OCI-M2 (cell line): ENCODE data around the gene TTC13.

ENCODE experiments used
- DNase-seq: peaks from one replicate; lab custom pipeline; 2025; ENCODE audit not compliant: unreplicated experiment; lab: John Stamatoyannopoulos, UW

TTC13 gene

DNA sequence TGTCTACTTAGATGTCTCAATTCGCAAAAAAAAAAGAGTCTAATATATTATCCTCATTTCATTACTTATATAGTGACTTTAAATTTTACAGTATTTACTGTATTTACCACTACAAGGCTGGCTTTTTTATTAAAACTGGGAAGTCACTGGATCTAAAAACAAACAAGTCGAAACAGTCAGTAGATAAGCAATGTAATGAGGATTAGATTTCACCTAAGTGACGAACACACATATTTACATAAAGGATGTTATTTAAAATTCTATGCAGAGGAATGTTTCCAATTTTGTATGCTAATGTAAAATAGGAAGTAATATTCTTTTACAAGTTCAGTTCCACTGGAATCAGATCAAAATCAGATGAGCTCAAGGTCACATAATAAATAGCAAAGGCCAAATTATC is 28.3 kb downstream of the TTC13 start:
- no peak for DNase-seq

DNA sequence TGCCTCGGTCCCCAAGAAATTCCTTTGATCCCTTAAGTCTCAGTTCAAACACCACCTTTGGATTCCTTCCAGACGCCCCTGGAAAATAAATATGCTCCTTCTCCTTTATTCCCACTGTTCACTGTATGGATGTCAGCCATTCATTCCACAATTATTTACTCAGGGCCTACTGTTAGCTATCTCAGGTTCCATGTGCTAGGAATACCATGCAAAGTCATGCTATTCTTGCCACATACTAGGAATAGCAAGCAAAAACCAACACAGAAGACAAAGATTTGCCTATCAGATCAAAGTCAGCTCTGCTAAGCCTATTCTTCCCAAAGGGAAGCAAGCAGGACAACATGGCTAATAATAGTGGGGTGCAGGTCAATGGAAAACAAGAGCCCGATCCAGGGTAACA is 29.8 kb downstream of the TTC13 start:
- no peak for DNase-seq

DNA sequence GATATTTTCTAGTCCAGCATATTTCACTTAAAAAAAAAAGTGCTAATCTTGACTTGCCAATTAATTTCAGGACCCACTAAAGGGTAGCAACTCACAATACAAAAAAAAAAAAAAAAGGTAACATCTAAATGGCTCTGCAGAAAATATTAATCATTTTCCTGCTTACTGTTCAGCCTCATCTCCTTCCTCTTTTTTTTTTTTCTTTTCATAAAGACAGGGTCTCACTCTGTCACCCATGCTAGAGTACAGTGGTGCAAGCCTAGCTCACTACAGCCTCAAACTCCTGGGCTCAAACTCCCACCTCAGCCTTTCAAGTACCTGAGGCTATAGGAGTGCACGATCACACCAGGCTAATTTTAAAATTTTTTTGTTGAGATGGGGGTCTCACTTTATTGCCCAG is 30.4 kb downstream of the TTC13 start:
- no peak for DNase-seq

DNA sequence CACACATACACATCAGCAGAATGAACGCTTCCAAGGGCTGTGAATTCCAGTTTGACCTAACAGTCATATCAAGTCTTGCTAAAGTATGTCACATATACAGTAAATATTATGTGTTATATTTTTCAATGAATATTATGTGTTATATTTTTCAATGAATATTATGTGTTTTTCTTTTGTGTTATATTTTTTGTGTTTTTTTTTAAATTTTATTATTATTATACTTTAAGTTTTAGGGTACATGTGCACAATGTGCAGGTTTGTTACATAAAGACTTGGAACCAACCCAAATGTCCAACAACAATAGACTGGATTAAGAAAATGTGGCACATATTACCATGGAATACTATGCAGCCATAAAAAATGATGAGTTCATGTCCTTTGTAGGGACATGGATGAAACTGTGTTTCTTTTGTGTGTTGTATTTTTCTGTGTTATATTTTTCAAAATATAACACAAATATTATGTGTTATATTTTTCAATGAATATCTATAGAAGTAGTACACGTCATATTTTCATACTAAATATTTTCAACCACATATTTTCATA is 35.5 kb downstream of the TTC13 start:
- no peak for DNase-seq

DNA sequence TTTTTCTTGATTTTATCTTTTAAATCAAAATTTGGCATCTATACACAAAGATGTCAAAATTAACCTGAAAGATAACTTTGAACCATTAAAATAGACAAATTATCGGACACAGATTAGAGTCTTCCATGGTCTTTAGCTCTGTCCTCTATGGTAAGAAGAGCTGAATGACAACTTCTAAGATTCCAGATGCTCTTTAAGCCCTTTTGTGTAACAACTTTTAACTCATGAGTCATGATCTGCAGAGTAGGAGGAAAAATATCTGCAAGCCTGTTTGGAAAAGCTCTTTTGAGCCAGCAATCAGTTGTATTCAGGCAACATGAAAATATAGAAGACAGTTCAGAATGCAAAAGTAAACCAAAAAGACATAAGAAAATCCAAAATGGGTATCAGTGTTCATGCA is 37.8 kb downstream of the TTC13 start:
- no peak for DNase-seq

DNA sequence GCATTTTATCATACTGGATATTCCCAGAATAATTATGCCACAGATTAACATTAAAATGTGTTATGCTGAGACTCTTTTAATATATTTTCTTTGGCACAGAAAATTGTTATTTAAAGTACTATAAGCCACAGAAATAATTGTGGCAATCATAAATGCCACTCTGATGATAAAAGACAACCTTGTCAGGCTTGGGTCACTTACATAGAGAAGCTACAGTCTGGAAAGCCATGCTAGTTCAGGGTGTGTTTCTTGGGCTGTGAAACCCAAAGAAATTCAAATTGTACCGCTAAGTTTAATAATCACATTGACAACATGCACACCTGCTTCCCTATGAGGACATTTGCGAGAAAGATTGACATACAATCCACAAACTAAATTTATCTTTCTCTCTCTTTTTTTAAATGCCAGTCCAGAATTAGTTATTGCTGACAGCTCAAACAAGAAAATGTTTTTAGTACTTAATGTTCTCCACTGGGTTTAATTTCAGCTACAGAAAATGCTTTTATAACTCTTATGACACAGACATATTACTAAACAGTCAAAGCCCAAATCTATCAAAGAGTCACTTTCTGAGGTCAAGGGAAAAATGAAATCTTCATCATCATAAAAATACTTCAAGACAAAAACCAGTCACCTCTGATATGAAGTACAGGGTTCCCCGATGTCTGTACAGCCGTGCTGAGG is 38.7 kb downstream of the TTC13 start:
- DNase-seq: no peak

DNA sequence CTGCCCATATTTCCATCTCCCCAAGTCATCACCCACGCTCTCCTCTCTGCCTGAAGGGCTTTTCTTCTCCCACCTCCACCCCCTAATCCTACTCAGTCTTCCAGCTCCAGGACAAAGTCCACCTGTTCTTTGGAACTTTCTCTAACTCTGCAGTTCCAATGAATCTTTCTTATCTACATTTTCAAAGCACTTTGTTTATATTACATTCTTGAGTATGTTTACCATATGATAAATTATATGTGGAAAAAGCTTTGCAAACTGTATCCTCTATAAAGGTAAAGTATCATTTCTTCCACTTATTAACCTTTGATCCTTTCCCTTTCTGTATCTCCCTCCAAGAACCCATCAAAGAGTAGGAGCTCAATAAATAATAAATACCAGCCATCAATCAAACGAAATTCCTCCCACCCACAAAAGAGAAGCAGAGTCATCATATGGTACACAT is 39.7 kb downstream of the TTC13 start:
- no peak for DNase-seq

DNA sequence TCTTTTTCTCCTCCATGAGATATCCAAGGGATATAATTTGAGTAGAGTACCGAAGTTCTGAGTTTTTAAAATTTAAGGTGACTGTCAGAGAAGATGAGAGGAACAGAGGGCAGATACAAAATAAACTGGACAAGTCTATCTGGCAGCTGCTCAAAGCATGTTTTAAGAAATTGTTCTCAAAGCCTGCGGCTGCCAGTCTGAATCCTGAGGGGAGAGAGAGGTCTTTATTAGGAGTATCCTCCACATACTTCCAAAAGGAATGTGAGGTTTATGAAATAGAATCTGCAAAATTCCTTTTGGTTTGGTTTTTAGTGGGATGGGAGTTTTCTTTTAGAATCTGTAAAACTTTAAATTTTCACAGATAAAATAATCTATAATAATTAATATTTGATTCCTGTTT is 41.3 kb downstream of the TTC13 start:
- no peak for DNase-seq

DNA sequence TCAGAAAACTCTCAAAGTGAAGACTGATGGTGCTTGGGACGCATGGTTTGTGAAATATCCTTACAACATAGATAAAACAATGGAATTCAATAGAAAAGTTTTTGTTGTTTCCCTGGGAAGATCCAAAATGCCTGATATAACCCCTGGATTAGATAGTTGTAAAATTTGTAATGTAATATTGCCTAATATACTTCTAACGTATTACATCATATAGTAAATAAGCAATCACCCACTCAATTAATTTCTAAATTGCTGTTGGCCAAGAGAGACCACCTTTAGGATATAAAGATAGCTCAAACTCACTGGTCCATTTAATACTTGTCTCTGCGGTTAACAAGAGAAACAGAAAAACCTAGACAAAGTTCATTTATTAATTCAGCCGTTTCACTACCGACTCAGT is 42.2 kb downstream of the TTC13 start:
- no peak for DNase-seq

DNA sequence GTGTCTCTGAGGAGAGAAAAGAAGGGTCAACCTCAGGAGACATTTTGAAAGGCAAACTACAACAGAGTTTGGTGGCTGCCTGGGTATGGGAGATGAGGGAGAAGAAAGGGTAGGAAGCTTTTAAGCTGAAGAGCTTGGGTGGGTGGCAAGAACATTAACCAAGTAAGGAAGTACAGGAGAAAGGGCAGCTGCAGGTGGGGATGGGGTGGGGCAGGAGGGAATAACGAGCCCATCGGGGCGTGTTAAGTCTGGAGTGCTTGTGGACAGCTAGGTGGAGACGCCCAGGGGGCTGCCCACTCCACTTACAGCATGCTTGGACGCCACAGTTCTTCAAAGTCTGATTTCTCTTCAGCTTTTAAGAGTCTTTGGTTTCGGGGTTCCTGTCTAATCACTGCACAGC is 42.8 kb downstream of the TTC13 start:
- DNase-seq: no peak

DNA sequence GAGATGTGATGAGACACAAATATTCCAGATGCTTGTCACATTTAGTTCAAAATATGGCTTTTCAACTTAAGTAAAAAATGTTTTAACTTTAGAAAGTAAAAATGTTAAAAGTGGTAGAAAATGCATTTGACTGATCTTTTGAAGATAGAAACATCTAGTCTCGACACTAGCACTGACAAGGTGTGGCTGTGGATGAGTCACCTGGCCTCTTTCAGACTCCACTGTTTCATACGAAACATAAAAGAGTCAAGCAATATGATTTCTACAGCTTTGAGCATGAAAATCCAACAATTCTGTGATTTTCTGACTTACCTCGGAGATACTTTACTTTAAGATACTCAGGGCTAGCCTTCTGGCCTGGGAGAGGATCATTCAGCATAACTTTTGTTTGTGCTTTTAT is 47.7 kb downstream of the TTC13 start:
- no peak for DNase-seq

DNA sequence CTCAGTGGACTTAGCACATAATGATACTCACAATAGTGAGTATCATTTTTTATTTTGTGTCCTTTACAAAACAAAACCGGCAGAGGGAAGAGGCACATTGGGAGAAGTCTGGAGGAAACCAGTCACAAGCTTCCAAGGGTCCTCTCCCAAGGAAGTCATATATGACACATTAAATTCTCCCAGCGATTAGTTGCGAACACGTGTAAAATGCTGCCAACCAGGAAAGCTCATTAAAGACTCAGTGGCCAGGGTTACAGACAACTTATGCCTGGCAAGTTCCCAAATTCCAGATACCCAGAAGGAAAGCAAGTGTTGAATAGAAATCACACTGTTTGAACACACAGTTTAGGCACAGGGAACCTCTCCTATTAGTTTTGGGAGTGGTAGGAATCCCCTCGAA is 52.5 kb downstream of the TTC13 start:
- no peak for DNase-seq

DNA sequence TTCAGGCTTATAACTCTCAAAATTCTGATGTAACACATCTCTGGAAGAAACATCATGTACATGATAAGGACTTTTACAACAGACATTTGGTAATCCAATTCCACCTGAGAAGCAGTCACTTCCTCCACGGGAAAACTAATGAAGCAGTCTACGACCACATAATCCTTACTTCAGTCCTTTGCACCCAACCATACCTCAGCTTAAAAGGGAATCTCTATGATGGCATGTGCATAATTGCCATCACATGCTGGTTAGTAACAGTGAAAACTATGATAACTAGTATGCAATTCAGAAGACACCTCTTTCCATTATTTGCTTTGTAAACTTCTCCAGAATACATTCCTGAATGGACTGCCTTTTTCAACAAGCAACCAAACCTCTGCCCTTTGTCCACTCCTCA is 53.1 kb downstream of the TTC13 start:
- DNase-seq: no peak

DNA sequence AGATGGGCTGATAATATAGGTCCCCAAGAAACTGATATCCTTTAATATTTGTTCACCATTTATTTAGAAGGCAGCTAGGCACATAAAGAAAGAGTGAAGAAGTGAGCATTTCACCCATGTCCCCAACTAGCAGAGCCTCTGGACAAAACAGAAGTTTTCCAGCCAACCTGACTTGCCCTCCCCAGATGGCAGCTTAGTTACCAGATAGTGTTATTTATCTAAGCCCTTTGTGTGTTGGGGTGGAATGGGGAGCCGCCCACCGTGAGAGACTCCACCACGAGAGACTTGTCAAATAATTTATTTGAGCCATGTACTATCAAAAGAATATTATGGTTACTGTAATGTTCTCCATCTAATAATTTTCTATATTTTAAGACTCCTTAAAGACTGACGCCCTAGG is 55.5 kb downstream of the TTC13 start:
- DNase-seq: no peak

DNA sequence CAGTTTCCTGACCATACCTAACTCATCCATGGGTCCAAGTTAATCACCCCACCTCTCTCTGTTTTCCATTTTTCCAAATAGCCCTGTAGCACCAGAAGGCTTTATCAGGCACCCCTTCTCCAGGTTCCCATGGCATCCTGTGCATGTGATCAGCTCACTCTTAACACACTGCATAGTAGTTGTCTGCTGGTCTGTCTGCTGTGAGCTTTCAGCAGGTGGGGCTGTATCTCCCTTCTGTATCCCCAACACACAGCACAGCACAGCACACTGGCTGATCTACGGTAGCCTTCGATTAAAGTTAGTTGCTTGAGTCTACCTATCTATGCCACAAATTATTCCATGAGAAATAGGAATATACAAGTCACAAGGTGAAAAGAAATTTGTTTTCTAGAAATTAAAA is 56.0 kb downstream of the TTC13 start:
- DNase-seq: no peak

DNA sequence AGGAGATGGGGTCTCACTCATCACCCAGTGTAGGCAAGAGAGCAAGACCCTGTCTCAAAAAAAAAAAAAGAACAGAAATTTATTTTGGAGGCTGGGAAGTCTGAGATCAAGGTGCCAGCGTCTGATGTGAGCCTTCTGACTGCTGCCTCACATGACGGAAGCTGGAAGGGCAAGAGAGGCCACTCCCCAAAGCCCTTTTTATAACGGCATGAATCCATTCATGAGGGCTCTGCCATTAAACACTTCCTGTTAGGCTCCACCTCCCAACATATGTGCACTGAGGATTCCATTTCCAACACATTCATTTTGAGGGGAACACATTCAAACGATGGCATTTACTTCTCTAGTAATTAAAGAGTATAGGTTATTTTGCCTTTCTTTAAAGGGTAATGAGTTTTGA is 59.5 kb downstream of the TTC13 start:
- no peak for DNase-seq

DNA sequence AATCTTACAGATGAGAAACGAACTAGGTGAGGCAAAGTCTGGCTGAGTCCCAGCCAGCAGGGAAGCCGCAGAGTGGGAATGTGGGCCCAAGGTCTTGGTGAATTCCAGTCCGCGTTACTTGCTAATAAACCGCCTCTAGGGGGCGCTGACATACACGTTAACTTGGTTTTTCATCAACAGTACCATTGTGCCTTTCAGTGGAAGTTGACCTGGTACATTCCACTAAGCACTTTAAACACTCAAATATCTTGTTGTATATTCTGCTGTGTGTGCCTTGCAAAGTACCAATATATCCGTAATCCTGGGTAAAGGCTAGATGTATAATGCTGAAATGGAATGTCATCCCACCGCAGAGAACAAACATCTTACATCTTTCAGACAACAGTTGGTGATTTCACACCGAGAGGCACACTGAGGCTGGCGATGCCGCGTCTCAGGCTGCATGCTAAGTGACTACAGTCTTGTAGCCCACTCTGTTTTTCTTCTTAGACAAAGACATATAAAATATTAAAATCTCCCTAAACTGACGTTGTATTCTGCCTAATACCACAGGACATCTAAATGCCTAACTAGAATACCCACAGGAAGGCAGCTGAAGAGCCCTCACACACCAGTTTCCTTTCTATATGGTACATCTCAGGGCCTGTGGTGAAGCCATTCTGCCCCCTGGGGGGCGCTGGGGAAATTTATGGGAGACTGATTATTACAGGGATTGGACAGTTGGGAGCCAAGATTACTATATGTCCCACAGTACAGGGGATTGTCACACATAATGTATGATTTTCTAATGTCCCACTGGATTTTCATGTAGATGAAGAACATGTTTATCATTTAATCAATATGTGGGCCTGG is 61.2 kb downstream of the TTC13 start:
- DNase-seq: peak; percentile 9

DNA sequence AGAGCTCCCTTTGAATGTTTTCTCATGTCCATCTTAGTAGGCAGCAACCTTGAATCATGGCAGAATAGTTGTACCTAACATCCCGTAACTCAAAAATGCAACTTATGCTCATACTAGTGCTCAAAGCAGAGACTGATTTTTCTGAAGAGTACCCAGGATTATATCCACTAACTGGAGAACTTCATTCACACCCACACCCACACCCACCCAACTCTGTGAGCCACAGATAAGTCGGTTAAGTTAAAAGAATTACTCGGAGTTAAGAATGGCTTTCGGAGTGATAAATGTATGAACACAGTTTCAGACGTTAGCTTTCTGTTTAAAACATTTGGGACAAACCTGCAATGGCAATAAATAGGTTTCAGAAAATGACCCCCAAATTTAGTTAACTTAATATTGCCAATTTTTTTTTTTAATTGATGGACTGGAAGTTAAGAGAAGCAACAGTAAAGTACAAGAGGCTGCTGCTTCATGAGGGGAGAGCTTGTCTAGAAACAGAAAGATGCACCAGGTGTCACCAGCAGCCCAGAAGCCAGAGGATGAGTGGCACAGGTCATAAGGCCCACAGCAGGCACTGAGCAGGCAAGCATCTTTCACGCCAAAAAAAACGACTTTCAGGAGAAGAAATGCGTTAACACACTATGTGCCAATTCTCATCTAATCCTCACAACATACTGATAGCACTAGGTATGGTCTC is 61.9 kb downstream of the TTC13 start:
- DNase-seq: no peak

DNA sequence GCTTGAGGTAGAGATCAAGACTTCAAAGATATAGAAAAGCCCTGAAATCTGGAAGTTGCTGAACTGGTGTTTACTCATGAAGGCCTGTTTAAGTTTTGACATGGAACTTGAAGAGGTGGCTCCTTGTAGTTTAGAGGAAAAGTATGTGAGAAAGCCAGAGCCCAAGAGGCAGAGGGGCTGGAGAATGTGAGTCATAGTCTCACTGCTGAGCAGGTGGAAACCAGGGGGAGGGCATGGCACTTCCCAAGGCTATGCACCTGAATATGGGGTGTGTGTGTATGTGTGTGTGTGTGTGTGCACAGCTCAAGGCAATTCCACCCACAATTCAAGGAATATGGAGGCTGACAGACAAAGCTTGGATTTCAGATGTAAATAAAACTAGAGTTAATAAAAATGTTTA is 63.6 kb downstream of the TTC13 start:
- DNase-seq: no peak

DNA sequence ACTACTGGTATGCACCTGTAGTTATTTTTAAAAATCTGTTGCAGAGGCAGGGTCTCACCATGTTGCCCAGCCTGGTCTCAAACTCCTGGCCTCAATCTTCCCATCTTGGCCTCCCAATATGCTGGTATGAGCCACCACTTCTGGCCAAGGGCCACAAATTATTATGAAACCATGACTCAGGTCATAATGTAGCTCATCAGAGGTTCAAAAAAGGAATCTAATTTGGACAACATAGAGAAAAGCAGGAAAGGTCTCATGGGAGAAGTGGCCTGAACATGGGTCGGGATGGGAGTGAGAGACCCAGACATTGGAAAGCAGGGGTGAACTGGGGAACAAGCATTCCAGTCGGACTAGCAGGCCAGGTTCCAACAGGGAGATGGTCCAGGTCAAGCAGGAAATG is 65.2 kb downstream of the TTC13 start:
- no peak for DNase-seq

DNA sequence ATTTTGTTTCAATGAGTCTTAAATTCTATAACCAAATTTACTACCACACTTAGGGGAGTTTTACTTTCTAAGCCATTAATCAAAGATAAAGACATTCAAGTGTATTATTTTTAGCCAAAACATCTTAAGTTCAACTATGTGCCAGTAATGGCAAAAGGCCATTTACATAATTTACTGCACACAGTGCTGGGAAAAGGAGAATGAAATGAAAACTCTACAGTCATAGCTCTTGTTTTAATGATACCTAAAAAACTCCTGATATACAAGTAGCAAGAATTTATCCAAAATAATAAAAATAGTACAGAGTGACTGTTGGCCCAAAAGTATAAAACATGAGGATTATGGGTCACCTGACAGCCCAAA is 67.9 kb downstream of the TTC13 start:
- no peak for DNase-seq
